Measurements from ENCODE around the gene PLCB1. TPM values are rescaled to one million over a fixed set of nuclear protein-coding genes. Genes with fewer than 3 reads are reported as not detected.

Gene PLCB1
- total and polyA plus RNA-seq, 10 of the 15 experiments (the other 5 are each of a cell fraction or from before 2014, with no cell fraction given) = 0.05 to 5.3 (median 0.17) TPM; not detected in 1

- intact Hi-C loops (cut with micrococcal nuclease; ENCODE audit: unreplicated experiment) = loop anchor here (10.0 kb wide), 1 partner anchor 204 kb away; no protein-coding TSS in a partner anchor
- POLR2A ChIA-PET = no interaction called here
- BruUV-seq (replicated peaks) = no TSS peak
Observed at GRCh38 chr20:8229090-8229489, 97.0 kb downstream of the PLCB1 start.

GRCh38 chr20:8231038-8231437, 99.0 kb downstream of the PLCB1 start:
- Histone ChIP-seq H3K9ac (ENCODE audit: control insufficient read depth, insufficient read depth, low read length) (no peak overlapping the region), H3K4me1 (ENCODE audit: control insufficient read depth, insufficient read depth, low read length) (no peaks in the 10 kb centered on the region), H3K4me2 (ENCODE audit: control insufficient read depth, insufficient read depth) (no peak overlapping the region), H3K36me3 (ENCODE audit: control insufficient read depth in 2 of 2, insufficient read depth in 2 of 2, low read length in 1 of 2) (no peaks in the 10 kb centered on the region), H2AFZ (ENCODE audit: control insufficient read depth, low read depth, low read length) (no peak overlapping the region), H4K20me1 (ENCODE audit: control insufficient read depth, insufficient read depth) (no peaks in the 10 kb centered on the region), H3K27me3 (replicated peaks in 1 of 2; ENCODE audit: control insufficient read depth in 2 of 2, insufficient read depth in 2 of 2, low read length in 1 of 2) (no peaks in the 10 kb centered on the region), H3K79me2 (ENCODE audit: control insufficient read depth, insufficient read depth, low read length) (no peaks in the 10 kb centered on the region), H3K4me3 (no peak overlapping the region), H3K9me3 (replicated peaks; ENCODE audit: control insufficient read depth, insufficient read depth, low read length) (no peaks in the 10 kb centered on the region), H3K27ac (ENCODE audit: control insufficient read depth, insufficient read depth) (no peak overlapping the region)
- POLR2A ChIA-PET = no interaction called here
- RAD21 ChIA-PET (ENCODE audit: unreplicated experiment) = no interaction called here
- DNase-seq (ENCODE audit: low read depth, low spot score) (no peak), ATAC-seq (no peak), FAIRE-seq (no peak)
- intact Hi-C loops (cut with micrococcal nuclease; ENCODE audit: unreplicated experiment) (no loop called here), in situ Hi-C loops (cut with MboI) (no loop called here)
- SMC1A ChIA-PET (ENCODE audit: uncharacterized antibody, unreplicated experiment) = interaction anchor here (0.6 to 3.0 kb wide), 3 partner anchors 11 to 206 kb away, joined by 3 to 7 read pairs (median 5); no protein-coding TSS in a partner anchor
- CTCF ChIA-PET = interaction anchor here (1.0 to 1.1 kb wide), 2 partner anchors 15 to 491 kb away, joined by 3 to 4 read pairs; no protein-coding TSS in a partner anchor
- BruUV-seq (replicated peaks) = no TSS peak
- TF ChIP-seq ZZZ3 (IDR thresholded peaks at IDR 0.05; ENCODE audit: control insufficient read depth, insufficient read length, low read depth) = no peak
- TF ChIP-seq E4F1 (IDR thresholded peaks at IDR 0.05; ENCODE audit: borderline replicate concordance, partially characterized antibody) = no peak
- TF ChIP-seq RELB (IDR thresholded peaks at IDR 0.05; ENCODE audit: low read depth) = no peak
- no peak for TF ChIP-seq RUNX3 (IDR thresholded peaks at IDR 0.05; ENCODE audit: low read length)
- no peak for TF ChIP-seq POLR2AphosphoS2 (IDR thresholded peaks at IDR 0.05; ENCODE audit: low read depth, low read length)
- TF ChIP-seq IKZF2 (IDR thresholded peaks at IDR 0.05) = no peak
- no peak for TF ChIP-seq BRCA1 (IDR thresholded peaks at IDR 0.05; ENCODE audit: low read depth, low read length)
- TF ChIP-seq ZNF622 (IDR thresholded peaks at IDR 0.05) = no peak
- no peak for TF ChIP-seq CHD4 (IDR thresholded peaks at IDR 0.05)
- TF ChIP-seq EED (IDR thresholded peaks at IDR 0.05; ENCODE audit: low read depth) = no peak
- TF ChIP-seq SREBF1 (IDR thresholded peaks at IDR 0.05; ENCODE audit: low read length) = no peak
- no peak for TF ChIP-seq RBBP5 (conservative IDR thresholded peaks at IDR 0.05)
- TF ChIP-seq KLF5 (IDR thresholded peaks at IDR 0.05; ENCODE audit: partially characterized antibody) = no peak
- TF ChIP-seq FOS (IDR thresholded peaks at IDR 0.05; ENCODE audit: borderline replicate concordance, extremely low read depth, insufficient read length) = no peak

More at GRCh38 chr20:8229090-8229489, 97.0 kb downstream of the PLCB1 start:
- Histone ChIP-seq H3K9ac (ENCODE audit: control insufficient read depth, insufficient read depth, low read length) (no peak overlapping the region), H3K79me2 (ENCODE audit: control insufficient read depth, insufficient read depth, low read length) (no peaks in the 10 kb centered on the region), H3K36me3 (ENCODE audit: control insufficient read depth in 2 of 2, insufficient read depth in 2 of 2, low read length in 1 of 2) (no peaks in the 10 kb centered on the region), H3K27ac (ENCODE audit: control insufficient read depth, insufficient read depth) (no peak overlapping the region), H3K9me3 (replicated peaks; ENCODE audit: control insufficient read depth, insufficient read depth, low read length) (no peaks in the 10 kb centered on the region), H3K4me3 (no peak overlapping the region), H2AFZ (ENCODE audit: control insufficient read depth, low read depth, low read length) (no peak overlapping the region), H3K4me2 (ENCODE audit: control insufficient read depth, insufficient read depth) (no peak overlapping the region), H3K27me3 (replicated peaks in 1 of 2; ENCODE audit: control insufficient read depth in 2 of 2, insufficient read depth in 2 of 2, low read length in 1 of 2) (no peaks in the 10 kb centered on the region), H3K4me1 (ENCODE audit: control insufficient read depth, insufficient read depth, low read length) (no peaks in the 10 kb centered on the region), H4K20me1 (ENCODE audit: control insufficient read depth, insufficient read depth) (no peaks in the 10 kb centered on the region)
- ChIA-PET RAD21 (ENCODE audit: unreplicated experiment) (no interaction called here), SMC1A (ENCODE audit: uncharacterized antibody, unreplicated experiment) (interaction anchor here (3.0 kb wide), 1 partner anchor 13 kb away, joined by 7 read pairs; no protein-coding TSS in a partner anchor), CTCF (no interaction called here)
- no peak for DNase-seq (ENCODE audit: low read depth, low spot score)
- FAIRE-seq = no peak
- in situ Hi-C loops (cut with MboI) = no loop called here
- no peak for ATAC-seq
- TF ChIP-seq NR2F1 (conservative IDR thresholded peaks at IDR 0.05) = no peak
- no peak for TF ChIP-seq RAD51 (IDR thresholded peaks at IDR 0.05)
- 88% methylated on average over 1 of the region's 1 CpG for WGBS (ENCODE audit: insufficient coverage, insufficient replicate concordance, low lambda C conversion rate, missing lambda C conversion rate)
